C4-2B (cell line): Measurements from ENCODE around the gene PEX6.
"Not testable (repeated sequence)": the region's sequence is repeated elsewhere in the genome, so short reads cannot be mapped to it uniquely, and the experiment has no call there.

Experiments used
- H3K27ac ChIP-seq: fragments of 450-650 bp; 2 replicates; pipeline ENCODE4 v1.5.1; 2017
- CTCF ChIP-seq: fragments of 450-650 bp; conservative IDR thresholded peaks from 2 replicates; pipeline ENCODE4 v1.5.1; 2017; ENCODE audit warnings: mild to moderate bottlenecking
- ZFX ChIP-seq: fragments of 450-650 bp; IDR thresholded peaks from 2 replicates; pipeline ENCODE4 v1.6.1; 2017

PEX6 gene

GRCh38 chr6:43012364-43012763 lies 33.4 kb upstream of the PEX6 start:
- TF ChIP-seq CTCF (no peak), ZFX (no peak)
- no peak overlapping the region for H3K27ac ChIP-seq

- no peak overlapping the region for H3K27ac ChIP-seq
- TF ChIP-seq ZFX (no peak), CTCF (no peak)
Observed at GRCh38 chr6:43011207-43011606, 32.2 kb upstream of the PEX6 start.

- TF ChIP-seq CTCF: no peak; the same call in 1 of the 2 replicates
- TF ChIP-seq ZFX: no peak
- H3K27ac ChIP-seq: no peak overlapping the region
Observed at GRCh38 chr6:43009124-43009523, 30.1 kb upstream of the PEX6 start.

GRCh38 chr6:43007126-43007525 lies 28.1 kb upstream of the PEX6 start:
- H3K27ac ChIP-seq: no peak overlapping the region
- TF ChIP-seq ZFX (no peak), CTCF (no peak)

- no peak for TF ChIP-seq ZFX
- TF ChIP-seq CTCF: no peak
Observed at GRCh38 chr6:43006251-43006650, 27.3 kb upstream of the PEX6 start.

GRCh38 chr6:43005844-43006243 lies 26.9 kb upstream of the PEX6 start:
- TF ChIP-seq CTCF: no peak
- TF ChIP-seq ZFX: no peak
- H3K27ac ChIP-seq: no peak overlapping the region

More at GRCh38 chr6:43006251-43006650, 27.3 kb upstream of the PEX6 start:
- no peak overlapping the region for H3K27ac ChIP-seq

- TF ChIP-seq CTCF (no peak), ZFX (no peak)
- no peak overlapping the region for H3K27ac ChIP-seq
Observed at GRCh38 chr6:43001843-43002242, 22.9 kb upstream of the PEX6 start.

- not testable (repeated sequence) for H3K27ac ChIP-seq
Observed at GRCh38 chr6:42998205-42998604, 19.2 kb upstream of the PEX6 start.
